Panc1 (cell line): ENCODE measurements around the gene TPM4.

Source experiments
- POLR2AphosphoS5 ChIP-seq: IDR thresholded peaks from 2 replicates; pipeline ENCODE4 v1.6.1; 2012; ENCODE audit warnings: mild to moderate bottlenecking, low read depth, low read length, moderate library complexity
- TCF7L2 ChIP-seq: IDR thresholded peaks from 2 replicates; pipeline ENCODE4 v1.6.1; 2011; ENCODE audit warnings: mild to moderate bottlenecking, low read depth, low read length, inconsistent platforms
- TF ChIP-seq, protein P1 (sequence below): fragments of 450-650 bp; IDR thresholded peaks from 2 replicates; pipeline ENCODE4 v1.5.1; 2017; ENCODE audit warnings: mild to moderate bottlenecking
- TF ChIP-seq, protein P2 (sequence below), 2 experiments: IDR thresholded peaks; 2 replicates each; pipeline ENCODE4 v1.6.1; 2011 to 2012; ENCODE audit warnings: low read depth in 2 of 2, control low read depth in 1 of 2, low read length in 1 of 2, mild to moderate bottlenecking in 1 of 2, moderate library complexity in 1 of 2; ENCODE audit not compliant: insufficient read depth in 1 of 2

DNA sequence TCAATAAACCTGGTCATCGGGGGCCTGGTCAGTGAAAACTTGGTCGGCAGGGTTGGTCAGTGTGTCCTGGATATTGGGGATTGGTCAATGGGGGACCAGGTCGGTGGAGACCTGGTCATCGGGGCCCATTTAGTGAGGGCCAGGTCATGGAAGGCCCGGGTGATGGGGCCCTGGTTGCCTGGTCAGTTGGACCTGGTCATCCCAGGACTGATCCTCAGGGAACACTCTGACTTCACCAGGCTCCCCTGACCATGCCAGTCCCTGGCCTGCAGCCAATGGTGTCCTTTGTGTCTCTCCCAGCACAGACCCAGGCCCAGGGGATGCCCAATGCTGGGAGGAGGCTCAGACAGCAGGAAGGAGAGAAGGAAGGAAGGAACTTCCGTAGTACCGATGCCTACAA lies 42.1 kb upstream of the TPM4 start:
- TF ChIP-seq, protein P1, sequence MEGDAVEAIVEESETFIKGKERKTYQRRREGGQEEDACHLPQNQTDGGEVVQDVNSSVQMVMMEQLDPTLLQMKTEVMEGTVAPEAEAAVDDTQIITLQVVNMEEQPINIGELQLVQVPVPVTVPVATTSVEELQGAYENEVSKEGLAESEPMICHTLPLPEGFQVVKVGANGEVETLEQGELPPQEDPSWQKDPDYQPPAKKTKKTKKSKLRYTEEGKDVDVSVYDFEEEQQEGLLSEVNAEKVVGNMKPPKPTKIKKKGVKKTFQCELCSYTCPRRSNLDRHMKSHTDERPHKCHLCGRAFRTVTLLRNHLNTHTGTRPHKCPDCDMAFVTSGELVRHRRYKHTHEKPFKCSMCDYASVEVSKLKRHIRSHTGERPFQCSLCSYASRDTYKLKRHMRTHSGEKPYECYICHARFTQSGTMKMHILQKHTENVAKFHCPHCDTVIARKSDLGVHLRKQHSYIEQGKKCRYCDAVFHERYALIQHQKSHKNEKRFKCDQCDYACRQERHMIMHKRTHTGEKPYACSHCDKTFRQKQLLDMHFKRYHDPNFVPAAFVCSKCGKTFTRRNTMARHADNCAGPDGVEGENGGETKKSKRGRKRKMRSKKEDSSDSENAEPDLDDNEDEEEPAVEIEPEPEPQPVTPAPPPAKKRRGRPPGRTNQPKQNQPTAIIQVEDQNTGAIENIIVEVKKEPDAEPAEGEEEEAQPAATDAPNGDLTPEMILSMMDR, result no peak
- TF ChIP-seq POLR2AphosphoS5, result no peak
- TF ChIP-seq, protein P2, sequence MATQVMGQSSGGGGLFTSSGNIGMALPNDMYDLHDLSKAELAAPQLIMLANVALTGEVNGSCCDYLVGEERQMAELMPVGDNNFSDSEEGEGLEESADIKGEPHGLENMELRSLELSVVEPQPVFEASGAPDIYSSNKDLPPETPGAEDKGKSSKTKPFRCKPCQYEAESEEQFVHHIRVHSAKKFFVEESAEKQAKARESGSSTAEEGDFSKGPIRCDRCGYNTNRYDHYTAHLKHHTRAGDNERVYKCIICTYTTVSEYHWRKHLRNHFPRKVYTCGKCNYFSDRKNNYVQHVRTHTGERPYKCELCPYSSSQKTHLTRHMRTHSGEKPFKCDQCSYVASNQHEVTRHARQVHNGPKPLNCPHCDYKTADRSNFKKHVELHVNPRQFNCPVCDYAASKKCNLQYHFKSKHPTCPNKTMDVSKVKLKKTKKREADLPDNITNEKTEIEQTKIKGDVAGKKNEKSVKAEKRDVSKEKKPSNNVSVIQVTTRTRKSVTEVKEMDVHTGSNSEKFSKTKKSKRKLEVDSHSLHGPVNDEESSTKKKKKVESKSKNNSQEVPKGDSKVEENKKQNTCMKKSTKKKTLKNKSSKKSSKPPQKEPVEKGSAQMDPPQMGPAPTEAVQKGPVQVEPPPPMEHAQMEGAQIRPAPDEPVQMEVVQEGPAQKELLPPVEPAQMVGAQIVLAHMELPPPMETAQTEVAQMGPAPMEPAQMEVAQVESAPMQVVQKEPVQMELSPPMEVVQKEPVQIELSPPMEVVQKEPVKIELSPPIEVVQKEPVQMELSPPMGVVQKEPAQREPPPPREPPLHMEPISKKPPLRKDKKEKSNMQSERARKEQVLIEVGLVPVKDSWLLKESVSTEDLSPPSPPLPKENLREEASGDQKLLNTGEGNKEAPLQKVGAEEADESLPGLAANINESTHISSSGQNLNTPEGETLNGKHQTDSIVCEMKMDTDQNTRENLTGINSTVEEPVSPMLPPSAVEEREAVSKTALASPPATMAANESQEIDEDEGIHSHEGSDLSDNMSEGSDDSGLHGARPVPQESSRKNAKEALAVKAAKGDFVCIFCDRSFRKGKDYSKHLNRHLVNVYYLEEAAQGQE (IDR thresholded peaks at IDR 0.05; ENCODE audit: insufficient read depth in 1 of 2, low read depth in 2 of 2, low read length in 1 of 2), result no peak
- no peak for TF ChIP-seq TCF7L2
